Mesothelial cell of epicardium (in vitro differentiated cells): ENCODE data around the gene SUPT4H1. TPM values are rescaled to one million over a fixed set of nuclear protein-coding genes. Genes with fewer than 3 reads are reported as not detected.

ENCODE experiments used
- DNase-seq, 2 experiments: peaks; one replicate each; pipeline ENCODE4 v3.0.0; 2021; ENCODE audit warnings: low spot score in 2 of 2; ENCODE audit not compliant: unreplicated experiment in 2 of 2
- H3K27ac Mint-ChIP-seq: 2 replicates; pipeline ENCODE4 v1.8.0; 2021; ENCODE audit warnings: mixed read lengths
- H3K27me3 Mint-ChIP-seq: 2 replicates; pipeline ENCODE4 v1.8.0; 2021; ENCODE audit warnings: low read depth, mixed read lengths
- H3K36me3 Mint-ChIP-seq: 2 replicates; pipeline ENCODE4 v1.8.0; 2021; ENCODE audit warnings: mixed read lengths
- H3K4me1 Mint-ChIP-seq: 2 replicates; pipeline ENCODE4 v1.8.0; 2021; ENCODE audit warnings: mixed read lengths
- H3K4me3 Mint-ChIP-seq: 2 replicates; pipeline ENCODE4 v1.8.0; 2021; ENCODE audit warnings: mild to moderate bottlenecking, moderate library complexity, mixed read lengths
- H3K9me3 Mint-ChIP-seq: 2 replicates; pipeline ENCODE4 v1.8.0; 2021; ENCODE audit warnings: mixed read lengths
- total RNA-seq: library from RNA; stranded (reverse); gene quantifications from 3 replicates; pipeline ENCODE4 v1.2.1, GENCODE V29; 2021
- TF ChIP-seq, protein P1 (sequence below): fragments of 200-600 bp; sonication (generic); IDR thresholded peaks from one replicate; pipeline ENCODE4 v1.5.0; 2021; ENCODE audit warnings: antibody characterized with exemption; ENCODE audit not compliant: unreplicated experiment

The SUPT4H1 gene
- total RNA-seq, 1 donor from 2014 or later, result 76.8 TPM

GRCh38 chr17:58382872-58383242, 30.9 kb upstream of the SUPT4H1 start:
- H3K36me3 Mint-ChIP-seq, result peaks cover 2% of the 10 kb centered on the region
- peaks cover 70% of the 10 kb centered on the region for H3K4me1 Mint-ChIP-seq
- no peak overlapping the region for H3K4me3 Mint-ChIP-seq
- no peaks in the 10 kb centered on the region for H3K27me3 Mint-ChIP-seq
- DNase-seq, result no peak
- no peaks in the 10 kb centered on the region for H3K9me3 Mint-ChIP-seq
- TF ChIP-seq, protein P1, sequence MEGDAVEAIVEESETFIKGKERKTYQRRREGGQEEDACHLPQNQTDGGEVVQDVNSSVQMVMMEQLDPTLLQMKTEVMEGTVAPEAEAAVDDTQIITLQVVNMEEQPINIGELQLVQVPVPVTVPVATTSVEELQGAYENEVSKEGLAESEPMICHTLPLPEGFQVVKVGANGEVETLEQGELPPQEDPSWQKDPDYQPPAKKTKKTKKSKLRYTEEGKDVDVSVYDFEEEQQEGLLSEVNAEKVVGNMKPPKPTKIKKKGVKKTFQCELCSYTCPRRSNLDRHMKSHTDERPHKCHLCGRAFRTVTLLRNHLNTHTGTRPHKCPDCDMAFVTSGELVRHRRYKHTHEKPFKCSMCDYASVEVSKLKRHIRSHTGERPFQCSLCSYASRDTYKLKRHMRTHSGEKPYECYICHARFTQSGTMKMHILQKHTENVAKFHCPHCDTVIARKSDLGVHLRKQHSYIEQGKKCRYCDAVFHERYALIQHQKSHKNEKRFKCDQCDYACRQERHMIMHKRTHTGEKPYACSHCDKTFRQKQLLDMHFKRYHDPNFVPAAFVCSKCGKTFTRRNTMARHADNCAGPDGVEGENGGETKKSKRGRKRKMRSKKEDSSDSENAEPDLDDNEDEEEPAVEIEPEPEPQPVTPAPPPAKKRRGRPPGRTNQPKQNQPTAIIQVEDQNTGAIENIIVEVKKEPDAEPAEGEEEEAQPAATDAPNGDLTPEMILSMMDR, result no peak
- peak overlapping the region; percentile 90 for H3K27ac Mint-ChIP-seq

DNA sequence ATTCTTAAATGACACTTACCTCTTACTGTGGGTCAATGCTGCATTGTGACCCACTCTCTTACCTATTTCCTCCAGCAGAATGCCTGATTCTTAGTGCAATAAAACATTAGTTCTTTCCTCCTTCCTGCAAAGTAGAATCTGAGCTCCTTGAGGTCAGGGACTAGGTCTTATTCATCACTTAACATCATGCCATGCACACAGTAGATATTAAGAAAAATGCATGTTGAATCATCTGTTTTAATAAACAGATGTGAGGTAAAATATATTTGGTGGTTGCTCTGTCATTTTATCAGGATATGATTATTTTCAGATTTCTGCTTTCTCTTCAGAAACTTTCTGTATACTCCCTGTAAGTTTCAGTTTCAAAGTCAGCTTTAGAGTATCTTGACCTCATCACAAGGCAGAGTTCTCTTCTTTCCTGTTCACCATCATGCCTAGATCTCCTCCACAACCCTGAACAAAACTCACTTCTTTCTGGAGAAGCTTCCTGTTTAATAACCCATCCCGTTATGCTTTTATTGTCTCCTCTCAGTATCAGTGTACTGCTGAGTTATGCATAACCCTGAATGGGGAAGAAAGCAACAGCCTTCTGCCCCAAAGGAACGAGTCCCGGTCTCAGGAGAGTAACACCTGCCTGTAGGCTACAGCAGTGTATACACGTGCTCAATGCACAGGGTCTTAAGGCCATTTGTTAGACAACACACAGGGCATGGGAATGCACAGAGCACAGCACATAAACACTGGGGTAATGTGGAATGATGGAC, 30.3 kb upstream of the SUPT4H1 start:
- no peak overlapping the region for H3K4me3 Mint-ChIP-seq
- peaks cover 2% of the 10 kb centered on the region for H3K36me3 Mint-ChIP-seq
- H3K27me3 Mint-ChIP-seq, result no peaks in the 10 kb centered on the region
- TF ChIP-seq, protein P1, result no peak
- peaks cover 70% of the 10 kb centered on the region for H3K4me1 Mint-ChIP-seq
- peak overlapping the region; percentile 90 for H3K27ac Mint-ChIP-seq
- H3K9me3 Mint-ChIP-seq, result no peaks in the 10 kb centered on the region
- DNase-seq, result no peak

DNA sequence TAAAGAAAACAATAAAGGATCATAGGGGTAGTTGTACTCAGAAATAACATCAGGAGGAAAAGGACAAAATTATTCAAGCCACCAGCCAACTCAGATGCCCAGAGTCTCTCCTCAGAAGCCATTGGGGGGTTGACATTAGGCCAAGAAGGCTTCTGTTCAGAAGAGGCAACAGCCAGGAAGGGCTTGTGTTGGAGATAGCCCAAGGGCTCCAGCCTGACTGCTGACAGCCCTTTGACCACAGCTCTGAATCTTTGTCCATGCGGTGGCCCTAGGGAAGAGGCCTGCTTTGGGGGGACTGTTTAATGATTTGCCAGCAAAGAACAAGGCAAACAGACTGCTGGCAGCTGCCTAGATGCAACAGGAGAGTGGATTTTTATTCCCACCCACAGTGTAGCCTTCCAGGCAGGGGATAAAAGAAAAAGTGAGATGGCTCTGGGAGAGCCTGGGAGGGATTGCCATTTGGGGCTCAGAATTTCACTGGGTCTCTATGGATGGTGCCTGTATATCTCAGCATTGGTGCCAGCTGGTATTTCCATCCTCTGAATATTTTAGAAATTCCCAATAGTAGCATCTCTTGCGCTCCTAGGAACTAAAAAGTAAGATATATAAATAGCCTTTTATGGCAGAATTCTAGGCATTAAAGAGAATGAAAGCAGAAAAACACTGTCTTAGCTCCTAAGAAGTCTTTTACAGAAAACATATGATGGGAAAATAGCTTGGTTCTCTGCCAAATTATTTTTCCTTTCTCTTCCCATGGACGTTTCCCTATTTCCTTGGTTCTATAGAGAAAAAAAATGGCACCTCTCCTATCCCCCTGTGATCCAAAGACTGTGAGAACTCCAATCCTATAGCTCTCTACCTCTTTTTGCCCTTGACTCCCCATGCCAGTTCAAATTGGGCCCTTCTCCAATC, 29.4 kb upstream of the SUPT4H1 start:
- Mint-ChIP-seq H3K4me3 (no peak overlapping the region), H3K27ac (peak overlapping the region; percentile 90), H3K27me3 (no peaks in the 10 kb centered on the region), H3K36me3 (peaks cover under 1% of the 10 kb centered on the region), H3K4me1 (peaks cover 74% of the 10 kb centered on the region), H3K9me3 (no peaks in the 10 kb centered on the region)
- TF ChIP-seq, protein P1, result no peak
- no peak for DNase-seq

DNA sequence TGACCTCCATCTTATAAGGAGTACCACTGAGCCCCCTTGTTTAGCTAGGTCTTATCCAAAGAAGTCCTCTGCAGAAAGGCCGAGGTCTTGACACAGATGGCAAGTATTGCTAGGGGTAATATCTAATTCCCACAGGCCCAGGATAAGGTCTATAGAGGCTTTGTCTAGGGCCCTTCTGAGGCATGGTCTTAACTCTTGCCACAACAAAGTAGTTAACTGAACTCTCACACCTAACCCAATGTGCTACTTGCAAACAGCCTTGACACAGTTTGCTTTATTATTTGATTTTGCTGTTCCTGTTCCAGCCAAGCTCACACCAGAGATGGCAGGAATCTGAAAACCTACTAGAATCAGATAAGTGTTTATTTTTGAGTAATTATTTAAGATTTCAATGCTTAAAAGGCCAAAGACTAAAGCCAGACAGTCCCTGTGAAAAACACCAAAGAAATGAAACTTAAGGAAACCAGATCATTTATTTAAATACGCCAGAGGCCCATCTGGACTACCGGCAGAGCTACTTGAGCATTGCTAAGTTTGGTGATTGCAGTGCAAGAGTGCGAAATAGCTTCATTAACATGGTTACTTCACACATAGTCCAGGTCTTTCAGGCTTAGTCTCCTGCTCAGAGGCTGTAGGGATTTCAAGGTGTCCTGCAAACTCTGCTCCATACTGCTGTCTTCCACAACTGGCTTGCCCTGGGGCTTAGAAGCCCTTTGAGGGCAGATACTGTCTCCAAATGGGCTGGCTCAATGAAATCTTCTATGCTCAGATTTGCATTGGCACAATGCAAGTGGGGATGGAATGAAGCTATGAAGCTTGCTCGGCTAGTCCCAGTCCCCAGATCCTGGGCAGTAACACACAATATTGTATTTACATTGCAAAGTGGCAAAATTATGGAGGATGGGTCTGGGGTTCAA, 28.5 kb upstream of the SUPT4H1 start:
- no peaks in the 10 kb centered on the region for H3K9me3 Mint-ChIP-seq
- H3K36me3 Mint-ChIP-seq, result no peaks in the 10 kb centered on the region
- peaks cover 81% of the 10 kb centered on the region for H3K4me1 Mint-ChIP-seq
- TF ChIP-seq, protein P1, result no peak
- peak overlapping the region; percentile 90 for H3K27ac Mint-ChIP-seq
- H3K4me3 Mint-ChIP-seq, result no peak overlapping the region
- DNase-seq, result no peak
- no peaks in the 10 kb centered on the region for H3K27me3 Mint-ChIP-seq

- H3K4me1 Mint-ChIP-seq, result peaks cover 74% of the 10 kb centered on the region
- no peaks in the 10 kb centered on the region for H3K36me3 Mint-ChIP-seq
- peak overlapping the region; percentile 32 for H3K27ac Mint-ChIP-seq
- no peaks in the 10 kb centered on the region for H3K27me3 Mint-ChIP-seq
- H3K9me3 Mint-ChIP-seq, result no peaks in the 10 kb centered on the region
- DNase-seq, result no peak
- TF ChIP-seq, protein P1, result no peak
- no peak overlapping the region for H3K4me3 Mint-ChIP-seq
Measured at GRCh38 chr17:58379511-58379824, 27.5 kb upstream of the SUPT4H1 start.
